IPS DF 6.9 (cell line): ENCODE measurements around the gene GRID1.

Experiments
- DNase-seq: peaks from one replicate; pipeline ENCODE4 v3.0.0-alpha.2; 2013; ENCODE audit warnings: low read depth, low spot score
- H3K27ac ChIP-seq: one replicate; pipeline ENCODE4 v1.5.1; 2013; ENCODE audit warnings: low read length, control low read depth
- H3K27me3 ChIP-seq: 2 replicates; pipeline ENCODE4 v1.6.1; 2013; ENCODE audit warnings: mild to moderate bottlenecking, low read length; ENCODE audit not compliant: control insufficient read depth, insufficient read depth
- H3K36me3 ChIP-seq: 2 replicates; pipeline ENCODE4 v1.6.1; 2013; ENCODE audit warnings: low read length; ENCODE audit not compliant: control insufficient read depth, insufficient read depth
- H3K4me1 ChIP-seq: 2 replicates; pipeline ENCODE4 v1.6.1; 2013; ENCODE audit warnings: low read length; ENCODE audit not compliant: control insufficient read depth, insufficient read depth
- H3K4me3 ChIP-seq: 2 replicates; pipeline ENCODE4 v1.5.1; 2013; ENCODE audit warnings: mild to moderate bottlenecking, low read length
- H3K9me3 ChIP-seq: 2 replicates; pipeline ENCODE4 v1.6.1; 2013; ENCODE audit warnings: low read length, inconsistent platforms; ENCODE audit not compliant: control insufficient read depth, insufficient read depth
- WGBS: extraction: QIAGEN DNeasy Blood & Tissue Kit; methylation state at CpG from one replicate; pipeline ENCODE4 v1.1.7; 2013; ENCODE audit warnings: mixed read lengths, missing lambda C conversion rate; ENCODE audit not compliant: insufficient read length, insufficient coverage; 5-methylcytosine and 5-hydroxymethylcytosine counted together

The GRID1 gene

GRCh38 chr10:85992324-85992723, 374.3 kb downstream of the GRID1 start:
- DNase-seq, result no peak
- H3K27me3 ChIP-seq, result no peaks in the 10 kb centered on the region
- H3K27ac ChIP-seq, result no peak overlapping the region
- no CpG with 5 or more reads among the region's 1 CpG for WGBS
- H3K36me3 ChIP-seq, result no peaks in the 10 kb centered on the region
- H3K4me1 ChIP-seq, result no peaks in the 10 kb centered on the region
- H3K9me3 ChIP-seq, result no peaks in the 10 kb centered on the region
- H3K4me3 ChIP-seq, result no peak overlapping the region

GRCh38 chr10:85986777-85987176, 379.8 kb downstream of the GRID1 start:
- Histone ChIP-seq H3K4me3 (no peak overlapping the region), H3K27me3 (no peaks in the 10 kb centered on the region), H3K36me3 (no peaks in the 10 kb centered on the region), H3K9me3 (no peaks in the 10 kb centered on the region), H3K27ac (no peak overlapping the region), H3K4me1 (no peaks in the 10 kb centered on the region)
- DNase-seq, result no peak
- no CpG with 5 or more reads among the region's 1 CpG for WGBS

GRCh38 chr10:85983051-85983450, 383.5 kb downstream of the GRID1 start:
- no peak overlapping the region for H3K27ac ChIP-seq
- no peaks in the 10 kb centered on the region for H3K27me3 ChIP-seq
- no CpG with 5 or more reads among the region's 6 CpGs for WGBS
- no peak overlapping the region for H3K4me3 ChIP-seq
- no peaks in the 10 kb centered on the region for H3K36me3 ChIP-seq
- no peak for DNase-seq
- H3K9me3 ChIP-seq, result no peaks in the 10 kb centered on the region
- H3K4me1 ChIP-seq, result no peaks in the 10 kb centered on the region

- H3K27me3 ChIP-seq, result no peaks in the 10 kb centered on the region
- H3K4me3 ChIP-seq, result no peak overlapping the region
- no peak overlapping the region for H3K27ac ChIP-seq
- H3K4me1 ChIP-seq, result no peaks in the 10 kb centered on the region
- no peak for DNase-seq
- no peaks in the 10 kb centered on the region for H3K9me3 ChIP-seq
- H3K36me3 ChIP-seq, result no peaks in the 10 kb centered on the region
Observed at GRCh38 chr10:85979598-85979997, 387.0 kb downstream of the GRID1 start.

- no CpG with 5 or more reads among the region's 2 CpGs for WGBS
- Histone ChIP-seq H3K4me3 (no peak overlapping the region), H3K27me3 (no peaks in the 10 kb centered on the region), H3K36me3 (no peaks in the 10 kb centered on the region), H3K9me3 (no peaks in the 10 kb centered on the region), H3K27ac (no peak overlapping the region), H3K4me1 (no peaks in the 10 kb centered on the region)
- no peak for DNase-seq
Observed at GRCh38 chr10:85978566-85979358, 387.8 kb downstream of the GRID1 start.

- no peaks in the 10 kb centered on the region for H3K4me1 ChIP-seq
- no peaks in the 10 kb centered on the region for H3K27me3 ChIP-seq
- DNase-seq, result no peak
- WGBS, result no CpG with 5 or more reads among the region's 6 CpGs
- no peaks in the 10 kb centered on the region for H3K9me3 ChIP-seq
- H3K27ac ChIP-seq, result no peak overlapping the region
- H3K36me3 ChIP-seq, result no peaks in the 10 kb centered on the region
- no peak overlapping the region for H3K4me3 ChIP-seq
Observed at GRCh38 chr10:85977642-85978041, 389.0 kb downstream of the GRID1 start.

GRCh38 chr10:85976267-85976793, 390.3 kb downstream of the GRID1 start:
- Histone ChIP-seq H3K4me3 (no peak overlapping the region), H3K27ac (no peak overlapping the region), H3K4me1 (no peaks in the 10 kb centered on the region), H3K36me3 (no peaks in the 10 kb centered on the region), H3K27me3 (no peaks in the 10 kb centered on the region), H3K9me3 (no peaks in the 10 kb centered on the region)
- DNase-seq, result no peak
- no CpG with 5 or more reads among the region's 6 CpGs for WGBS

GRCh38 chr10:85971494-85971893, 395.1 kb downstream of the GRID1 start:
- H3K4me3 ChIP-seq, result no peak overlapping the region
- no peaks in the 10 kb centered on the region for H3K4me1 ChIP-seq
- no peaks in the 10 kb centered on the region for H3K27me3 ChIP-seq
- no peaks in the 10 kb centered on the region for H3K9me3 ChIP-seq
- H3K36me3 ChIP-seq, result no peaks in the 10 kb centered on the region
- no peak overlapping the region for H3K27ac ChIP-seq
- no peak for DNase-seq

GRCh38 chr10:85967594-85967993, 399.0 kb downstream of the GRID1 start:
- Histone ChIP-seq H3K4me1 (no peaks in the 10 kb centered on the region), H3K27me3 (no peaks in the 10 kb centered on the region), H3K4me3 (no peak overlapping the region), H3K27ac (no peak overlapping the region), H3K36me3 (no peaks in the 10 kb centered on the region), H3K9me3 (no peaks in the 10 kb centered on the region)
- no peak for DNase-seq
- no CpG with 5 or more reads among the region's 1 CpG for WGBS

- DNase-seq, result no peak
- Histone ChIP-seq H3K4me3 (no peak overlapping the region), H3K27ac (no peak overlapping the region), H3K9me3 (no peaks in the 10 kb centered on the region), H3K27me3 (no peaks in the 10 kb centered on the region), H3K36me3 (no peaks in the 10 kb centered on the region), H3K4me1 (no peaks in the 10 kb centered on the region)
- WGBS, result no CpG with 5 or more reads among the region's 1 CpG
Observed at GRCh38 chr10:85961479-85962067, 405.0 kb downstream of the GRID1 start.

- no CpG with 5 or more reads among the region's 6 CpGs for WGBS
- DNase-seq, result no peak
- Histone ChIP-seq H3K27ac (no peak overlapping the region), H3K9me3 (no peaks in the 10 kb centered on the region), H3K36me3 (no peaks in the 10 kb centered on the region), H3K27me3 (no peaks in the 10 kb centered on the region), H3K4me3 (no peak overlapping the region), H3K4me1 (no peaks in the 10 kb centered on the region)
Observed at GRCh38 chr10:85961073-85961472, 405.5 kb downstream of the GRID1 start.
